ENCODE measurements around the gene PLA2G2C.

GRCh38 chr1:20209471-20209870 lies 23.2 kb upstream of the PLA2G2C start:
- TF ChIP-seq CTCF (IDR thresholded peaks at IDR 0.05; ENCODE audit: low read length), result no peak
- TF ChIP-seq EZH2 (IDR thresholded peaks at IDR 0.05; ENCODE audit: borderline replicate concordance, low read length), result no peak
